ENCODE measurements around the gene TP53I11. TPM values are rescaled to one million over a fixed set of nuclear protein-coding genes. Genes with fewer than 3 reads are reported as not detected.

Gene TP53I11
- total and polyA plus RNA-seq, 12 donors = 22.8 to 89.4 (median 32.7) TPM

DNA sequence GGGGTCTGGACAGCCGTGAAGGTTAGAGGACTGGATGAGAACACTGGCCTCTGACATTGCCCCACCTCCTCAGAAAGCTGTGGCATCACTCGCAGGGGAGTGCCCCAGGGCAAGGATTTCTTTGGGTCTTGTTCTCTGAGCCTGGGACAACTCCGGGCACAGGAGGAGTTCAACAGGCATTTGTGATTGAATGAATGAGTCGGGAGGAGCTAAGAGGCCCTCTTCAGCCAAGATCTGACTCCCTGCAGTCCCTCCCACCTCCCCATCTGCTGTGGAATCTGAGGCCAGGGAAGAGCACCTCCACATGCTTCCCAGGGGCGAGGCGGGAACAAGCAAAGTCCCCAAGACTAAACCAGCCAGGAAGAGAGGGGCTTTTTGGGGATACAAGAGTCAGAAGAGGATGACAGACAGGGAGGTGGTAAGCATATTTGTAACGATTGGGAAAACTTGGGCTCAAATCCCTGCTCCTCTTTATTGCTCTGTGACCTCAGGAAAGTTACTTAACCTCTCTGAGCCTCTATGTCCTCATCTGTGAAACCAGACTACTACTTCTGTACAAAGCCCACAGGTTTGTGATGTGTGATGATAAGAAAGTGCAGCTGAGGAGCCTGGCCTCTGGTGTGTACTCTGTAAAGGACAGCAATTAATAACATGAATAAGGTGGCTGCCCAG is 6.4 kb downstream of the TP53I11 start:
- 85 to 86% methylated on average over 7 of the region's 7 CpGs for WGBS, 2 donors
- H3K36me3 ChIP-seq = peaks cover 0 to 12% (median 0%) of the 10 kb centered on the region in 9 donors
- ATAC-seq = no peak
- intact Hi-C loops (cut with DNase I) = loop anchor here in 4 of 10 donors (5.0 to 10.0 kb wide), 2 partner anchors 390 to 393 kb away; no protein-coding TSS in a partner anchor
- H3K27me3 ChIP-seq = no peaks in the 10 kb centered on the region
- no peak for TF ChIP-seq CTCF (IDR thresholded peaks at IDR 0.05)
- no peak for DNase-seq
- no peak overlapping the region for H3K4me3 ChIP-seq
- peak overlapping the region in 3 of 10 donors; percentile 68 to 93 (median 84) for H3K27ac ChIP-seq
- no peaks in the 10 kb centered on the region for H3K9me3 ChIP-seq
- peaks cover 24 to 96% (median 82%) of the 10 kb centered on the region in 9 donors for H3K4me1 ChIP-seq

DNA sequence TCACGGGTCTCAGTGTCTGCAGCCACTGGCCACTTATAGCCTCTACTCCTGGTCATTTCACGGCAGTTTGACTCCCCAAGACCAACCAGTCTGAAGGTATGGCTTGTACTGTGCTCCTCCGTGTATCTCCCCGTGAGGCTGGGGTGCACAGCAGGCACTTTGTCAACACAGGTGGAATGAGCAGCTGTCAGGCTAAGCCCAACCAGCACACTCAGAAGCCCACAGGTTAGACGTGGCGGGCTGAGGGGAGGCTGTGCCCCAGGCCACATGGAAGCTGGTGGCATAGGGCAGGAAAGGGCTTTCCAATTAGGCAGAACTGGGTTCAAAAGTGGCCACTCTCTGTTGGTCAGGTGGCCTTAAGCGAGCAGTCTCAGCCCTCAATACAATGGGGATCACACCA is 7.0 kb downstream of the TP53I11 start:
- ATAC-seq (no peak), DNase-seq (no peak)
- no peak for TF ChIP-seq CTCF (IDR thresholded peaks at IDR 0.05)
- no peak overlapping the region for H3K4me3 ChIP-seq
- intact Hi-C loops (cut with DNase I) = loop anchor here in 4 of 10 donors (5.0 to 10.0 kb wide), 2 partner anchors 391 to 394 kb away; no protein-coding TSS in a partner anchor
- H3K36me3 ChIP-seq = peaks cover 0 to 12% (median 0%) of the 10 kb centered on the region in 9 donors
- WGBS, 2 donors = 89 to 91% methylated on average over 7 of the region's 7 CpGs
- H3K9me3 ChIP-seq = no peaks in the 10 kb centered on the region
- H3K27ac ChIP-seq = peak overlapping the region in 2 of 10 donors; percentile 41 to 43
- H3K27me3 ChIP-seq = no peaks in the 10 kb centered on the region
- peaks cover 27 to 96% (median 82%) of the 10 kb centered on the region in 9 donors for H3K4me1 ChIP-seq

DNA sequence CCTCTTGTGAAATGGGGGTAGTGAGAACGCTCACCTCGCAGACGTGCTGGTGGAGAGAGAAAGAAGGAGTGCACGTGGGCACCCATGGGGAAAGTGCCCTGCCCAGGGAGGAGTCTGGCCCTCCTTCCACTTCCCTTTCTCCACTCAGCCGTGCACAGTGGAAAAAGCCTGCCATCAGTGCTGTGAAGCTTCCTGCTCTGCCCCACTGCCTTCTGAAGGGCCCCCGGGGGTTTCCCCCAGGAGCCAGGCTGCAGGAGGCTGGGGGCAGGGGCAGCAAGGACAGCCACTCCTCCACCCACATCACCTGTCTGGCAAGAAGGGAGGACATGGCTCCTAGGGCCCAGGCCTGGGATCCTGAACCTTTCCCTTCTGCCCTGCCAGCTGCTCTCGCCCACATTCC is 7.6 kb downstream of the TP53I11 start:
- Histone ChIP-seq H3K4me1 (peaks cover 29 to 96% (median 77%) of the 10 kb centered on the region in 9 donors), H3K27me3 (no peaks in the 10 kb centered on the region), H3K36me3 (peaks cover 0 to 12% (median 0%) of the 10 kb centered on the region in 9 donors), H3K27ac (peak overlapping the region in 3 of 10 donors; percentile 34 to 43 (median 41)), H3K9me3 (no peaks in the 10 kb centered on the region), H3K4me3 (no peak overlapping the region)
- DNase-seq (no peak), ATAC-seq (no peak)
- no peak for TF ChIP-seq CTCF (IDR thresholded peaks at IDR 0.05)
- intact Hi-C loops (cut with DNase I) = loop anchor here in 4 of 10 donors (5.0 to 10.0 kb wide), 2 partner anchors 392 to 394 kb away; no protein-coding TSS in a partner anchor
- 81 to 83% methylated on average over 7 of the region's 7 CpGs for WGBS, 2 donors

DNA sequence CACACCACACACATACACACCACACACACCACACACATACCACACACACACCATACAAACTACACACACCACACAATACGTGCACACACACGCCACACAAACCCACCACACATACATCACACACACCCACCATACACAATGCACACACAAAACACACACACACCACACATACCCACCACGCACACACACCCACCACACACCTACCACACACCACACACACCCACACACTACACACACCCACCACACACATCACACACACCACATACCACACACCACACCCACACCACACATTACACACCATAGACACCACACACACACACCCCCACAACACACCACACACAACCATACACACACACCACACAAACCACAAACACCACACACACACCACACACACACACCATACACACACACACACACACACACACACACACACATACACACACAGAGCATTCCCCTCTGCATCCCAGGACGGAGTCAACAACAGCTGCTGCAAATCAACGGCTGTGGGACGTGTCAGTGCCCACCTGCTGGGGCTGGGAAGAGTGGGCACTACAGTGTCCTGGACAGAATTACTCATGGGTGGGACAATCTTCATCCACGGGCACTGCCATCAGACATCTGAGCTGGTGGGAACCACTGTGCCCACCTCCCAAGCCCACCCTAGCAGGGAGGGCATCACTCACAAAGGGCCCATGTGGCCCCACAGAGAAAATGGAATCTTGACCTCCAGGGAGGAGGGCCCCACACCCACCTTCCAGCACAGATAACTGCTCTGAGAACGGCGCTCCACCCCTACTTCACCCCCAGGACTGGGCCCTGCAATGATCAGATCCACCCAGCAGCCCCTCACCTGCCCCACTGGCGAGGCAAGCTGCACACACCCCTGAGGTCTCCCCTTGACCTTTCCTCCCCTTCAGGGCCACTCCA is 8.4 kb downstream of the TP53I11 start:
- no peak overlapping the region for H3K4me3 ChIP-seq
- no peaks in the 10 kb centered on the region for H3K27me3 ChIP-seq
- no peak for TF ChIP-seq CTCF (IDR thresholded peaks at IDR 0.05)
- WGBS, 2 donors = 95 to 96% methylated on average over 10 of the region's 10 CpGs
- intact Hi-C loops (cut with DNase I) = loop anchor here in 4 of 10 donors (5.0 to 10.0 kb wide), 2 partner anchors 393 to 395 kb away; no protein-coding TSS in a partner anchor
- ATAC-seq (no peak), DNase-seq (no peak)
- H3K27ac ChIP-seq = peak overlapping the region in 1 of 10 donors; percentile 43
- peaks cover 0 to 20% (median 0%) of the 10 kb centered on the region in 9 donors for H3K36me3 ChIP-seq
- no peaks in the 10 kb centered on the region for H3K9me3 ChIP-seq
- H3K4me1 ChIP-seq = peaks cover 26 to 94% (median 68%) of the 10 kb centered on the region in 9 donors
